ENCODE measurements around the gene DCTN3.
"Not testable (repeated sequence)": the region's sequence is repeated elsewhere in the genome, so short reads cannot be mapped to it uniquely, and the experiment has no call there.

DCTN3 gene

DNA sequence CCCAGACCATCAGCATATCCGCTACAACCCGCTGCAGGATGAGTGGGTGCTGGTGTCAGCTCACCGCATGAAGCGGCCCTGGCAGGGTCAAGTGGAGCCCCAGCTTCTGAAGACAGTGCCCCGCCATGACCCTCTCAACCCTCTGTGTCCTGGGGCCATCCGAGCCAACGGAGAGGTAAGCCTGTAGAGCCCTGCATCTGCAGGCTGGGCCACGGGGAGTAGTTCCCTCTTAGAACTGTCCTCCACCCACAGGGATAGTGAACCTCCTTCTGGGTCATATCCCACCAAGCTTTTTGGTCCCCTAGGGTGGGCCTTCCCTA, 26.7 kb upstream of the DCTN3 start:
- no peak for DNase-seq (ENCODE audit: low read depth in 2 of 2)

DNA sequence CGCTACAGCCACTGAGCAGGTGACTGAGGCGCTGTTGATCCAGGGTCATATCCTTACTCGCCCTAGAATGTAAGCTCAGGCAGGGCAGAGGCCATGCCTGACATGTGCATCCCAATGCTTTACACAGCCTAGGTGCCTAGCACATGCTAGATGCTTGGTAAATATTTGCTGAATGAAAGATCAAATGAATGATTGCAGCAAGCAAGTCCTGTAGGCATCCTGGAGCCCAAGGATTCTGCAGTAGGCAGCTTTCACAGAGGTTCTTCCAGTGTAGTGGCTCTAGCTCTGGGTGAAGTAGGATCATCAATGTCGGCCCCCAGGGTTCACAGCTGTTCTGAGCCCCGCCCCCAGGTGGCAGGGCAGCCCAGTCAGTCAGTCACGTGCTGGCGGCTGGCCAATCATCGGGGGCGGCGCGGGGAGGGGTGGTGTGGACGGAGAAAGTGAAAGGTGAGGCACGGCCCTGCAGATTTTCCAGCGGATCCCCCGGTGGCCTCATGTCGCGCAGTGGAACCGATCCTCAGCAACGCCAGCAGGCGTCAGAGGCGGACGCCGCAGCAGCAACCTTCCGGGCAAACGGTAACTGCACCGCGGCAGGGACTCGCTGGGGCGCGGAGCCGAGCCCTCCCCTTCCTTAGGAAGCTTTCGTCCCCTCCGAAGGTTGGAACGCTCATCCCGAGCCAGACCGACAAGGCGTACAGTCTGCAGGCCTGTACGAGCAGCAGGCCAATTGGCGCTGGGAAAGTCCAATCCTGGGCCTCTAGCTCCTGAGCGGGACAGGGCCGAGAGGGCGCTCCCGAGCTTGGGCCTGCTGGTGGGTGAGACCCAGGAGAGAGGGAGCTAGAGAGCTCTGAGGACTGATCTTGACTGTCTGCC, 26.2 kb upstream of the DCTN3 start, which contains the start of gene GALT:
TSS of gene GALT (plus strand) at position 465 of the 873 bp plus-strand sequence. CDS start at position 495, 30 bp downstream.
- DNase-seq (ENCODE audit: low read depth in 2 of 2) = no peak

DNA sequence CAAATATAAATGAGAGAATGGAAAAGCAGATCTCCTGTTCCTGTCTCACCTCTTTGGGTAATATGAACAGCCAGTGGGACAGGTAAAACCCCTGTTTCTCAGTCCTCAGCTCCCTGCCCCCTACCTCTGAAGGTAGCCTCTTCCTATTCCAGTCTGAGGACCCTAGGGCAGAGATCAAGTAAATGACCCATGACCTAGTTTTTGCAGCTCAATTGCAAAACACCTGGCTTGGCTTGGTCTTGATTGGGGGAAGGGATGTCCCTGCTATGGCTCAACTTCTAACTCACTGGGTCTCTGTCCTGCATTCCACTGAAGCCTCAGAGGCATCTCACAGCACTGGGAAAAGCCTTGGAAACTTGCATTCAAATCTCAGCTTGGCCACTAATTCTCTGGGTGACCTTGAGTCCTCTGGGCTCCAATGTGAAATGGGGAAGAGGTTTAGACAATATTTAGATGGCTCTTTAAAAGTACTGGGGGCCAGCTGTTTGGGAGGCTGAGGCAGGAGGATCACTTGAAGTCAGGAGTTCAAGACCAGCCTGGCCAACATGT, 24.5 kb upstream of the DCTN3 start:
- no peak for DNase-seq (ENCODE audit: low read depth in 2 of 2)

DNA sequence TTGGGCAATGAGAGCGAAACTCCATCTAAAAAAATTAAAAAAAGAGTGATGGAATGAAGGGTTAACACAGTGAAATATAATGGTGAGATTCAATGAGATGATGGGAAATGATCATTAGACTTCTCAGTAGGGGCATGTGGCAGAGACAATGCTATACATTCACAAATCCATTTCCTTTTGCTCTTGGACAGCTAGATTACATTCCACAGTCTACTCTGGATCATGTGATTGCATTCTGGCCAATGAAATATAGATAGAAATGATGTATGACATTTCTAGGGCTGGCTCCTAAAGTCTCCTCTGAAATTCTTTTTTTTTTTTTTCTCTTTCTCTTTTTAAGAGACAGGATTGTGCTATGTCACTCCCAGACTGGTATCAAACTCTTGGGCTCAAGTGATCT, 22.4 kb upstream of the DCTN3 start:
- DNase-seq (ENCODE audit: low read depth in 2 of 2) = no peak

DNA sequence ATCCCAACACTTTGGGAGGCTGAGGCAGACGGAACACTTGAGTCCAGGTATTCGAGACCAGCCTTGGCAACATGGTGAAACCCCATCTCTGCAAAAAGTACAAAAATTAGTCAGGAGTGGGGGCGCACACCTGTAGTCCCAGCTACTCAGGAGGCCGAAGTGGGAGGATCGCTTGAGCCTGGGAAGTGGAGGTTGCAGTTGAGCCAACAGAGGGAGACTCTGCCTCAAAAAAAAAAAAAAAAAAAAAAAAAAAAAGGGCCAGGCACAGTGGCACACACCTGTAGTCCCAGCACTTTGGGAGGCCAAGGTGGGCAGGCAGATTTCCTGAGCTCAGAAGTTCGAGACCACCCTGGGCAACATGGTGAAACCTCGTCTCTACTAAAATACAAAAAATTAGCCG, 19.0 kb upstream of the DCTN3 start:
- DNase-seq (ENCODE audit: low read depth in 2 of 2) = not testable (repeated sequence)

DNA sequence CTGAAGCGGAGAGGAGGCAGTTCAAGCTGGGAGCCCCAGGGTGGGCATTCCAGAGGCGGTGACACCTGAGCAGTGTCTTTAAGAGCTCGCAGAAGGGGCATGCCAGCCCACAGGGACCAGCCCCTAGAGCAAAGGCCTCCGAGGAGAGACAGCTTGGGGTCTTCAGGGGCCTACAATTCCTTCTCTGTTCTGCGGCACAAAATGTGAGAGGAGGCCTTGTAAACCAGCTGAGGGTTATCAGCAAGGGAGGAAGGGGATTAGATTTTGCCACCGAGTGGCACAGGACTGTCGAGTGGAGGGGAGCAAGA, 17.8 kb upstream of the DCTN3 start:
- DNase-seq (ENCODE audit: low read depth in 2 of 2) = no peak

DNA sequence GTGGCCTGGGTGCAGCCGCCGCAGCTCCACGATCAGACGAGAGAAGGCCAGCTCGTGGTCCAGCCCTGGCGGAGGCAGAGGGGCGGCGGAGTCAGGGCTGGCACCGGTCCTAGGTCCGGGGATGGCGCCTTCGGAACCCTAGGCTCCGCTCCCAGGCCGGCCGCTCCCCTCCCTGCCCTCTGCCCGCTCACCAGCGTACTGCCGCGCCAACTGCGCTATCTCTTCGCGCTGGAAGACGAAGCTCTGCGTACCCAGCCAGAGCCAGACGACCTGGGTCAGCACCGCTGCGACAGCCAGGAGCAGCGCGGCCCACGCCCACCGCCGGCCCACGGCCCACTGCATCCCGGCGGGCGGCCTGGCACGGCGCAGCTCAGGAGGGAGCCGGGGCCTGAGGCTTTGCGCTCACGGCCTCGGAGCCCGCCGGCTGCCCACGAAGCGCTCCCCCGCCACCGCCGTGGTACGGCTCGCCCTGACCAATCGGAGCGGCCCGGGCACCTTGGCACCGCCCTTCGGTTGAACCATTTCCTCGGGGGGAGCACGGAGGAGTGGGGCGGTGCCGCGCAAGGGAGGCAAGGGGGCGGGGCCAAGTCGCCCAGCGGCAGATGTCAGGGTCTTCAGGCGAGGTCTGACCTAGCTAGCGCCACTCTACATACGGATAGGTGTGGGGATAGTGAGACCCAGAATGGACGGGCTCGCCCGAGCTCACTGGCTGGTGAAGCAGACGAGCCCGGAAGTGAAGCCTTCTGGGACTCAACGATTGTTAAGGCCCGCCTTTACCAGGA, 17.3 kb upstream of the DCTN3 start, which contains the start of gene SIGMAR1:
TSS of gene SIGMAR1 (minus strand) at position 432 of the 782 bp plus-strand sequence. CDS start at position 342, 90 bp downstream.
- peak; percentile 78 to 85 for DNase-seq (ENCODE audit: low read depth in 2 of 2)

DNA sequence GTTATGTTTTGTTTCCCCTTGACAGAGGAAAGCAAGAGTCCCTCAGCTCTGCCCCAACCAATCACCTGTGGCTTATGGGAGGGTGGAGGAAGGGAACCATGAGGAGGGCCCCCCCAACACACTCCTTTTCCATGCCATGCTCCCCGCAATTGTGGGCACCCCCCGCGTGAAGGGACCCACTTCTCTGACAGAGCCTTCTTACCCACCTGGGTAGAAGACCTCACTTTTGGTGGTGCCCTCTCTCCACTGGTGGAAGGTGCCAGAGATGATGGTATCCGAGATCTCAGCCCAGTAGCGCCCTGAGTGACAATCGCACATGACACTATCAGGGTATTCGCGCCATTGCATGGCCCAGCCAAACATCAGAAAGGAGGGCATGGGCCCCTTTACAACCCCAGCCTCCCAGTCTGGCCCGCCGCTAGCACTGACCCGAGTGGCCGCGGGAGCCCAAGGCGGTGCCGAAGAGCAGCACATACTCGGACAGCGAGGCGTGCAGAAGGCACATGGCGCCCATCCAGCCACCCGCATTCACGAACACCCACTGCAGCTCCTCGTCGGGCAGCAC, 16.6 kb upstream of the DCTN3 start:
- DNase-seq (ENCODE audit: low read depth in 2 of 2) = no peak

DNA sequence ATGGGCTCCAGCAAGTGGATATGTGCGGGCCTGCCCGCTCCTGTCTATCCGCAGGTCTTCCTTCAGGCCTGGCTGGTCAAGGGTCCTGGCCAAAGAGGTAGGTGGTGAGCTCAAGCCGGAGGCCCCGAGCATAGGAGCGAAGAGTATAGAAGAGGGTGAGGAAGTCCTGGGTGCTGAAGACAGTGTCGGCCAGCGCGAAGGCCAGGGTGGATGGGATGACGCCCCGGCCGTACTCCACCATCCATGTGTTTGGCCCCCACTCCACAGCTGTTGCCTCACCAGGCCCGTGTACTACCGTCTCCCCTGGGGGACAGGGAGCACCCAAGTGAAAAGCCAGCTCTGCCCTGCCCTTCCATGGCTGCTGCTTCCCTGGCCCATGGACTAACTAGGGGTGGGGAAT, 15.3 kb upstream of the DCTN3 start:
- DNase-seq (ENCODE audit: low read depth in 2 of 2) = no peak

DNA sequence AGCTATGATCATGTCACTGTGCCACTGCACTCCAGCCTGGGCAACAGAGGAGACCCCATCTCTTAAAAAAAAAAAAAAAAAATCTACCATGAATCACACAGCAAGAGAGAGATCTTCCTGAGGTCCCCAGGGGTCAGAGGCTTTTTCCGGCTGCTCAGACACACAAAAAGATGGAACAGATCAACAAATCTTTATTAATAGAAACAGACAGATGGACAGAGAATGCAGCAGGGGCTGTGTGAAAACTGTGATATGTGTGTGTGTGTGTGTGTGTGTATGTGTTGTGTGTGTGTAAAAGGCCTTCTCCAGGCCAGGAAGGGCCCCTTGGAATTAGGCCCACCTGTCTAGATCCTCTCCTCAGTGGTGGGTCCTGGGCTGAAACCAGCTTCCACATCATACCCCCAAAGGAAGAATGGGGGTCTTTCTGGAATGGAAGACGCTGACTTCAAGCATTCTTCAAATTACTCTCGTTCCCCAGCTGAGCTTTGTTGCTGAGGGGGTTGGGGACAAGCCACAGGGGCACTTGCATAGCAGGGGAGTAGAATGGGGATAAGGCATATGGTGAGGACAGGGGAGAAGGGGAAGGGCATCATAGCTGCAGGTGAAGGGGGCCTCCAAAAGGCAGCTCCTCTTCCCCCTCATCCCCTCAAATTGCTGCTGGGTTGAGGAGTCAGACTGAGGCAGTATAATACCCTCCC, 14.4 kb upstream of the DCTN3 start:
- no peak for DNase-seq (ENCODE audit: low read depth in 2 of 2)

DNA sequence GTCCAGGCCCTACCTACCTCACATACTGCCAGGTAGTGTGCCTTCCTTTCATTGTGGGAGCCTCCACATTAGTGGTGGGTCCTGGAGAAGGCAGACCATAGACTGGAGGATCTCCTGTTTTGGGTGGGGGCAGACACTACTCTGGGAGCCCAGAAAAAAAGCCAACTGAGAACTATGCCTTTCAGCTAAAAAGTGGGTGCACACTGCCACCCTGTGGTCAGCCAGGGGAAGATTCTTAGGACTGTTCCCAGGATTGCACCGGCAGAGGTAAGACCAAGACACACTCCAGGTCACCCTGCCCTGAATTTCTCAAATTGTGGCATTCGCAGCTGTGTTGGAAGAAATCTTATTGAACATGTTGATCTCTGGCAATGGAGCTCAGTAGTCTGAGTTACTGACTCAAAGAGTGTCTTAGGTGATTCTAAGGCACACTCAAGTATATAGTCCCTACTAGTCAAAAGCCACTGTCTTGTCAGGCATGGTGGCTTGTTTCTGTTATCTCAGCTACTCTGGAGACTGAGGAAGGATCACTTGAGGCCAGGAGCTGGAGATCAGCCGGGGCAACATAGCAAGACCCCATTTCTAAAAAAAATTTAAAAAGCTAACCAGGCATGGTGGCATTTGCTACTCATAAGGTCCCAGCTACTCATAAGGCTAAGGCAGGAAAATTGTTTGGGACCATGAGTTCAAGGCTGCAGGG, 13.7 kb upstream of the DCTN3 start:
- no peak for DNase-seq (ENCODE audit: low read depth in 2 of 2)

DNA sequence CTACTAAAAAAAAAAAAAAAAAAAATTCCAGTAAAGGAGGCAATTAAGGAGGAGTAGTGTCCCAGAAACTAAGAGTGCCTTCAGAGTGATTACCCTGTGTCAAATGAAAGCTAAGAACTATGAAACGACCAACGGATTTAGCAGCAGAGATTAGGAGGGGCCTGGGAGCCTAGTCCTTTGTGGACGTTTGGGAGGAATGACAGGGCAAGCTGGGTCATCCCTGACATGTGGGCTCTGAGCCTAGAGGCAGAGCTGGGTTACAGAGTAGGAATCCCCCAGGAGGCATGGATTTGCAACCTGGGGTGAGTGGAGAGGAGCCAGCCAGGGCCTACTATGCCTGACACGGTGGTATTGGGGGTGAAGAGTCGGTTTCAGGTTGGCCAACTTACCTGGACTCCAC, 12.9 kb upstream of the DCTN3 start:
- no peak for DNase-seq (ENCODE audit: low read depth in 2 of 2)

DNA sequence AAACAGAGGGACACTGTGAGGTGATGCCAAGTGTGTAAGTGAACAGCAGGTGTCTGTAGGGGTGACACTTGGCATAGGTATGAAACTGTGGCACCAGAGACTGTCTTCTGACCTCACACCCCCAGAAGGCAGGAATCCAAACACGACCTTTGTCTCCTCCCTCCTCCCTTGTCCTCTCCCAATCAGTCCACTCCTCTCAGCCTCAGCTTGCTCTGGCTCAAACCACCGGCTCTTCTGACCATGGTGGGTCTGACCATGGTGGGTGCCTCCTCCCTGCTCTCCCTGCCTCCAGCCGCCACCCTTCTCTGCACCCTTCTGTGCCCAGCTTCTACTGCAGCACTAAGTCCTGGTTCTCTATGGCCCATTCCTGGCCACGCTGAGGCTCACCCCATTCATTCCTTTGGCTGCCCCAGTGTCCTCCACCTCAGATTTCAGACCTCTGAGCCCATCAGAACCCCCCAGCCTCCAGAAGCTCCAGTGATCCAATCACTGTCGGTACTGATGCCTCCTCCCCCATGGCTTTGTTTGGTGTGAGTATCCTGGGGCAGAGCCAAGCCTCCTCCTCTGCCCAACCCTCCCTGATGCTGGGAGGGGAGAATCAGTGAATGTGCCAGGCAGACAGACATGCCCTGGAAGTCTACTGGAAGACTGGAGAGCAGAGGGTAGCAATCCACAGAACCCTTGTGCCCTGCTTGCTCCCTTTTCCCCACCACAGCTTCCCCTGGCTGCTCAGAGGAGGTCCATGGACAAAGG, 10.3 kb upstream of the DCTN3 start:
- no peak for DNase-seq (ENCODE audit: low read depth in 2 of 2)

DNA sequence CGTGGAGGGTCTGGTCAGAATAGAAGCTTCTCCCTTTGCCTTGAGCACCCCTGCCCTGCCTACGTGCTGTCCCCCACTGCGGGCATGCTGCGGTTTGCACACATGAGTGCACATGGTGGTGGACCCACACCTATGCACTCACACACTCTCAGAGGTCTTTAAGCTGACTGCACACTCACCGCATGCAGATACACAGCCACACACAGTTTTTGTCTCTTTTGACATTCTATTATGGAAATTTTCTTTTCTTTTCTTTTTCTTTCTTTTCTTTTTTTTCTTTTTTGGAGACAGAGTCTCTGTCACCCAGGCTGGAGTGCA, 9.2 kb upstream of the DCTN3 start:
- DNase-seq (ENCODE audit: low read depth in 2 of 2) = no peak

DNA sequence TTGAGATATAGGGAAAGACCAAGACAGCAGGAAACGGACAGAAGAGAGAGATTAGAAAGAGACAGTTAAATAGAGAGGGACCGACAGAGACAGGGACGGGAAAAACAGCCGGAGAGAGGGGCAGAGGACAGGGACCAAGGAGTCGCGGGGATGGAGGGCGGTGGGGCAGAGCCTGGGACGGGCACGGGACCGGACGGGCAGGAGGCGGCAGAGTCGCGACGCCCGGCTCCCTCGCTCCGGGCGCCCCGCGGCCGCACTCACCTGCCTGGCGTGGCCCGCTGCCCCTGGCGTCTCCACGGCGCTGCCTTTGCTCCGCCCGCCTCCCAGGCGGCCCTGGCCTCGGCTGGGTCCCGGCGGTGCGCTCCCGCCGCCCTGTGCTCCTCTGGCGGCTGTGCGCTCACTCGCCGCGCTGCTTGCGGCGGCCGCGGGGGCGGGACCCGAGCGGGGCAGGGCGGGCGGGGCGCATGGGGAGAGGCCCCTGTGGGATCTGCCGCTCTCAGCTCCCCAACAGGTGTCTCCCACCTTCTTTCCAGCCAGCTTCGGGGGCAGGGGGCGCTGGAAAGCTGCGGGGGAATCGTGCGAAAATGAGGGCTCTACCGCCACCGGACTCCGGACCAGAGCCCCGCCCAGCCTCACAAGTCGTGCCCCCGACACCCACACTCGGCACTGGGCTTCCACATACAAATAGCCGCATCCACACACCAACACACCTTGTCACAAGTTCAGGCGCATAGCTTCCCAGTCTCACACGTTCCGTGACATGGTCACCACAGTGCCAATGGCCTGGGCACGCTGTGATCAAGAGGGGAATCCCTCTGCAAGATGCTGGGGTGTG, 8.6 kb upstream of the DCTN3 start, which contains the start of gene ARID3C:
TSS of gene ARID3C (minus strand) at position 411 of the 835 bp plus-strand sequence. CDS start 1,052 bp downstream, outside the sequence.
- DNase-seq (ENCODE audit: low read depth in 2 of 2) = no peak

DNA sequence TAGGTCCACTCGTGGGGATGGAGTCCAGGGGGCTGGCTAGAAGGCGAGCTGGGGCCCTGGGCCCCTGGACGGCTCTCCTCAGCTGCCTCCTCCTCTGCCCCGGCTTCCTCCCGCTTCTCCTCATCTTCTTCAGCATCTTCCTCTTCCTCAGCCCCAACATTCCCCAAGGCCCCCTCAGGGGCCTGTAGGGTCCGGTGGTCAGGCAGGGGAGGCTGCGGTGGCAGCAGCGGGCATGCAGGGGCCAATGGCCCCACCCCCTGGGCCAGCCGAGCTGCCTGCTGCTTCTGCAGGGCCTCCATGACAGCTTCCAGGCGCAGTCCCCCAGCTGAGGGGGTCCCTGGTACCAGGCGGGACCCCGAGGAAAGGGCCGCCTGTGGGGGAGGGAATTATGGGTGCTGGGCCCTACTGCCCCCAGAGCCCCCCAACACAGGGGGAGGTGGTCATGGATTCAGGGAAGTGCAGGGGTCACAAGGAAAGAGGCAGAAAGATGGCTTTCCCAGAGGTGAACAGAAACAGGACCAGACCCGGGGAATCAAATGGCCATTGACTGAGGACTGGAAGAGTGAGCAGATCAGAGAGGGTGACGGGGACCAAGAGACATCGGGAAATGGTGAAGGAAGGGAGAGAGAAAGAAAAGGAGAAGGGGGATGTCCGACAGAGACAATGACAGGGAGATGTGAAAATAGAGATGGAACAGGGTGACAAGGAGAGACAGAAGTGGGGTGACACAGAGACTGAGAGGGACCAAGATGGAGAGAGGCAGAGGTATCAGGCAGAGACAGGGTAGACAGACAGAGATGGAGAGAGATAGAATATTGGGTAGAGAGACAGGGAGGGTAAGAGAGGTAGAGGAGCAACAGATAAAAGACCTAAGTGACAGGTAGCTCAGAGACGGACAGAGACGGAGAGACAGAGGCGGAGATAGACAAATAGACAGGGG, 7.7 kb upstream of the DCTN3 start:
- DNase-seq (ENCODE audit: low read depth in 2 of 2) = no peak

DNA sequence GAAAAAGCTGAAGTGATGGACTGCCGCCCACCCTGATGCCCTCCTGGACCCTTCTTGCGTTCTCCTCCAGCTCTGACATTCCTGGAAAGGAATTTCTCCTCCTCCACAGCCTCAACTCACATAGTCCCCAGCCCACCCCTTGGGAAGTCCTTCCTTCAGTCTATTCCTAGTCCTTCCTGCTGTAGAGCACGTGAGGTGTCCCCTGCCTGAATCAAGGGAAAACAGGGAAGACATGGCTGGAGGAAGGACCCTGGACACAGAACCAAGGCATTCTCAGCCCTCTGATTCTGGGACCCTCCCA, 4.8 kb upstream of the DCTN3 start:
- no peak for DNase-seq (ENCODE audit: low read depth in 2 of 2)

DNA sequence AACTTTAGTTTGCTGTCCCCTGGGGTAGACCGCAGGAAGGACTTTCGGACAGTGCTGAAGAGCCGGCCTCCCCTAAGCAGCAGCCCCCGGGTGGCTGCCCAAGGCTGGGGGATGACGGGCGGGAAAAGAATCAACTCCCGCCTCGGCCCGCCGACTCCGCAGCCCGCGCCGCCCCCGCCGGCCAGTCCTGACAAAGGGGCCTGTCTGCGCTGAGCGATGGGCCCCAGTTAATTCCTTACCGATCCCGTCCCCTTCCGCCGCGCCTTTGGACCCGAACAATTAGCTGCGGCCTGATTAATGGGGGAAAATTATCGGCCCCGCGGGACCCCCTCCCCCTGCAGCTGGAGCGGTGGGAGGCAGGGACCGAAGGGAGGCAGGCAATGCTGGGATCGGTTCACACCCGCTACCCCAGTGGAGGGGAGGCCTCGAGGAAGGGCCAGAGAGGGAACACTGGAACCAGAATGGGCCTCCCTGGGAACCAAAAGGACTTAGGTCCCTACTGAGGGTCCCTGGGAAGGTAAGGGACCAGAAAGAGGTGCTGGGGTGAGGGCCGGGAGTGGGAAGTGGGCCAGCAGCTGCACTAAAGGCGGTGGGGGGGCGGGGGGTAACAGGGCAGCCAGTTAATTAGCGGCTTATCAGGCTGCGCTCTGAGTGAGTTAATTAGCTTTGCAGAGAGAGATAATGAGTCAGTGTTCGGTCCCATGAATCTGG, 4.3 kb upstream of the DCTN3 start:
- no peak for DNase-seq (ENCODE audit: low read depth in 2 of 2)

All from fibroblast of skin of left biceps (primary cell).